Measurements from ENCODE around the gene EMB.
"Not testable (repeated sequence)": the region's sequence is repeated elsewhere in the genome, so short reads cannot be mapped to it uniquely, and the experiment has no call there.

EMB gene, protein sequence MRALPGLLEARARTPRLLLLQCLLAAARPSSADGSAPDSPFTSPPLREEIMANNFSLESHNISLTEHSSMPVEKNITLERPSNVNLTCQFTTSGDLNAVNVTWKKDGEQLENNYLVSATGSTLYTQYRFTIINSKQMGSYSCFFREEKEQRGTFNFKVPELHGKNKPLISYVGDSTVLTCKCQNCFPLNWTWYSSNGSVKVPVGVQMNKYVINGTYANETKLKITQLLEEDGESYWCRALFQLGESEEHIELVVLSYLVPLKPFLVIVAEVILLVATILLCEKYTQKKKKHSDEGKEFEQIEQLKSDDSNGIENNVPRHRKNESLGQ

DNA sequence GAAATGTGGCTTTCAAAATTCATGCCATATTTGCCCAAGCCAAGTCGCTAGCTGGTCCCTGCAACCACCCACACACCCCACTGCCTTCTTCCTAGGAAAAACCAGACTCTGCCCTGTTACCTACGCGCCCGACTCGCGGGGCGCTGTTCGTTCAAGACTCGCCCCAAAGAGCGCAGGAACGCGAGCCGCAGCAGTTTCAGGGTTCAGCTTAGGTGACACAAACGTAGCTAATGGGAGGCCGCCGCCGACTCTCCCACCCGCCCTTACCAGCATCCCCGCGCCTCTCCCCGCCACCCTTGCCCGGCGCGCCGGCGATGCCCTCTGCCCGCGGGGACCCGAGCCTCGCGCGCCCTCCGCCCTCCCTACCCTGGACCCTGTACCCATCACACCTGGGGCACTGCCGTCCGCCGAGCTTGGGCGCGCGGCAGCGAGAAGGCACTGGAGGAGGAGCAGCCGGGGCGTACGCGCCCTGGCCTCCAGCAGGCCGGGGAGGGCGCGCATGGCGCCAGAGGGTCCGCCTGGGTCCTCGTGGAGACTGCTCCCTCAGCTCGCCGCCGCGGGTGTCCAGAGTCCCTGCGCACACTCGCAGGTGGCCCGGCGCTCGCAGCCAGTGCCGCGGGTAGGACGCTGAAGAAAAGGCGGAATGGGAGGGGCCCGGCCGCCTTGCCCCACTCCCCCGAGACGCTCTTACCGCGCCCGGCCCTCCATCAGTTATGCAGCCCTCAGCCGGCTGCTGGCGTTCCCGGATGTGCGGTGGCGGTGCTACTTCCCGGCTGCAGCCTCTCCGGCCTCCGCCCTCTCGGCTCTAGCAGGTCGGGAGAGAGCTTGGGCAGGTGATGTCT, at the start of gene EMB:
EMB (minus strand) TSS at position 638 of the 842 bp plus-strand sequence; CDS start at position 501, 137 bp downstream.
- peak; percentile 6 for DNase-seq (ENCODE audit: low read depth)

DNA sequence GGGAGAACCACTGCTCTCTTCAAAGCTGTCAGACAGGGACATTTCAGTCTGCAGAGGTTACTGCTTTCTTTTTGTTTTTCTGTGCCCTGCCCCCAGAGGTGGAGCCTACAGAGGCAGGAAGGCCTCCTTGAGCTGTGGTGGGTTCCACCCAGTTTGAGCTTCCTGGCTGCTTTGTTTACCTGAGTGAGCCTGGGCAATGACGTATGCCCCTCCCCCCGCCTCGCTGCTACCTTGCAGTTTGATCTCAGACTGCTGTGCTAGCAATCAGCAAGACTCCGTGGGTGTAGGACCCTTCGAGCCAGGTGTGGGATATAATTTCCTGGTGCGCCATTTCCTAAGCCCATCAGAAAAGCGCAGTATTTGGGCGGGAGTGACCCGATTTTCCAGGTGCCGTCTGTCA, 48.4 kb upstream of the EMB start:
- H3K4me3 ChIP-seq (ENCODE audit: low read length); DNase-seq (ENCODE audit: low read depth): not testable (repeated sequence)

More for the DNA sequence above, at the start of gene EMB:
- H3K4me3 ChIP-seq (ENCODE audit: low read length), result peak within 1 kb of the TSS; percentile 34
- TF ChIP-seq, protein P1, sequence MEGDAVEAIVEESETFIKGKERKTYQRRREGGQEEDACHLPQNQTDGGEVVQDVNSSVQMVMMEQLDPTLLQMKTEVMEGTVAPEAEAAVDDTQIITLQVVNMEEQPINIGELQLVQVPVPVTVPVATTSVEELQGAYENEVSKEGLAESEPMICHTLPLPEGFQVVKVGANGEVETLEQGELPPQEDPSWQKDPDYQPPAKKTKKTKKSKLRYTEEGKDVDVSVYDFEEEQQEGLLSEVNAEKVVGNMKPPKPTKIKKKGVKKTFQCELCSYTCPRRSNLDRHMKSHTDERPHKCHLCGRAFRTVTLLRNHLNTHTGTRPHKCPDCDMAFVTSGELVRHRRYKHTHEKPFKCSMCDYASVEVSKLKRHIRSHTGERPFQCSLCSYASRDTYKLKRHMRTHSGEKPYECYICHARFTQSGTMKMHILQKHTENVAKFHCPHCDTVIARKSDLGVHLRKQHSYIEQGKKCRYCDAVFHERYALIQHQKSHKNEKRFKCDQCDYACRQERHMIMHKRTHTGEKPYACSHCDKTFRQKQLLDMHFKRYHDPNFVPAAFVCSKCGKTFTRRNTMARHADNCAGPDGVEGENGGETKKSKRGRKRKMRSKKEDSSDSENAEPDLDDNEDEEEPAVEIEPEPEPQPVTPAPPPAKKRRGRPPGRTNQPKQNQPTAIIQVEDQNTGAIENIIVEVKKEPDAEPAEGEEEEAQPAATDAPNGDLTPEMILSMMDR (conservative IDR thresholded peaks at IDR 0.05; ENCODE audit: low read length), result no peak

DNA sequence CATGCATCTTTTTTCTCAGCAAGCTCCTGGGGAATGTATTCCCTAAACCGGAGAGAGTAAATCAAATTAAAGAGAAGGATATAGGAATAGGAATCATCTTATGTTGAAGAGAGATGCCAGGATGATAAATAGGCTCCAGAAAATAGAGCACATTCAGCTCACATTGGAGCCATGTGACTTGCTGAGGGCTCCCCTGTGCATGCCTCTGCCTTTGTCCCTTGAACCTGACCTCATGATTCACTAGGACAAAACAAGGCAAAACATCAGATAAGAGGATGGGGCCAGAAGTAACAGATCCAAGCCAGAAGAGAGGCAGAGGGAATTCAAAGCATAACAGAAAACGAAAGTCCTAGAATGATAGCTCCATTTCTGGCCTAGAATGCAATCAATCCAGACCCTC, 37.7 kb upstream of the EMB start:
- not testable (repeated sequence) for DNase-seq (ENCODE audit: low read depth); H3K4me3 ChIP-seq (ENCODE audit: low read length)

DNA sequence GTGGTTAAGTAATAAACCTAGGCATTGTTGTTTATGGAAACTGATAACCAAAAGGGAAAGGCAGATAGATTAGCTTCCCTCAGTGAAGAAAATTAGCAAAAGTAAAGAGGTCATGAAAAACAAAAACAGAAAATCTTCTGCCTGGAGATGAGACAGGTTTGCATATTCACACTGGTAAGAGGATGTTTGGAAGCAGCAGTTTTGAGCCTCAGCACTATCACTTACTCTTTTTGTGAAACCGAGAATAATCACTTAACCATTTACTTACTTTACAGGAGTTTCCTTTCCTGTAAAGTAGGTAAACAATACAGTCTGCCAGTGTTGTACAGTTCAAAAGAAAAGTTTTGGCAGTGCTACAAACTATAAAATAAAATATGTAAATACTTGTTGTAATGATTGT, 35.5 kb upstream of the EMB start:
- TF ChIP-seq, protein P1 (conservative IDR thresholded peaks at IDR 0.05; ENCODE audit: low read length), result no peak
- H3K4me3 ChIP-seq (ENCODE audit: low read length), result no peak overlapping the region
- DNase-seq (ENCODE audit: low read depth), result no peak

DNA sequence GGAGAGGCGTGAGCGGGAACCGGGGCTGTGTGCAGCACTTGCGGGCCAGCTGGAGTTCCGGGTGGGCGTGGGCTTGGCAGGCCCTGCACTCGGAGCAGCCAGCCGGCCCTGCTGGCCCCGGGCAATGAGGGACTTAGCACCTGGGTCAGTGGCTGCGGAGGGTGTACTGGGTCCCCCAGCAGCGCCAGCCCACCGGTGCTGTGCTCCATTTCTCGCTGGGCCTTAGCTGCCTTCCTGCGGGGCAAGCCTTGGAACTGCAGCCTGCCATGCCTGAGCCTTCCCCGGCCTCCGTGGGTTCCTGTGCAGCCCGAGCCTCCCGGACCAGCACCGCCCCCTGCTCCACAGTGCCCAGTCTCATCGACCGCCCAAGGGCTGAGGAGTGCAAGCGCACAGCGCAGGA, 23.9 kb upstream of the EMB start:
- DNase-seq (ENCODE audit: low read depth); H3K4me3 ChIP-seq (ENCODE audit: low read length): not testable (repeated sequence)

DNA sequence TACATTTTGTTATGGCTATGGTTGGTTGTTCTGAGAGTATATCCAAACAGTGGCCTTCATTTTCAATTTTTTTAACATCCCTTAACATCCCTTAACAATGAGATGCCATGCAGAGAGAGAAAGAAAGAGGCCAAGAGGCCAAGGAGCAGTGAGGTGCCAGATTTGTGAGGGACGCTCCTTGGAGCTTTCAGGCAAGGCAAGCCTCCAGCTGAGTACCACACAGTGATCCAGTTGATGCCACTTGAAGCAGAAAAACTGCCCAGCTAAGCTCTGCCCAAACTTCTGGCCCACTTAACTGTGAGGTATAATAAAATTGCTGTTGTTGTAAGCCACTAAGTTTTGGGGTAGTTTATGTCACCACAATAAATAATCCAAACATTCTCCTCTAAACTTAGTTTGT, 22.6 kb upstream of the EMB start:
- TF ChIP-seq, protein P1 (conservative IDR thresholded peaks at IDR 0.05; ENCODE audit: low read length), result no peak
- no peak for DNase-seq (ENCODE audit: low read depth)
- no peak overlapping the region for H3K4me3 ChIP-seq (ENCODE audit: low read length)

DNA sequence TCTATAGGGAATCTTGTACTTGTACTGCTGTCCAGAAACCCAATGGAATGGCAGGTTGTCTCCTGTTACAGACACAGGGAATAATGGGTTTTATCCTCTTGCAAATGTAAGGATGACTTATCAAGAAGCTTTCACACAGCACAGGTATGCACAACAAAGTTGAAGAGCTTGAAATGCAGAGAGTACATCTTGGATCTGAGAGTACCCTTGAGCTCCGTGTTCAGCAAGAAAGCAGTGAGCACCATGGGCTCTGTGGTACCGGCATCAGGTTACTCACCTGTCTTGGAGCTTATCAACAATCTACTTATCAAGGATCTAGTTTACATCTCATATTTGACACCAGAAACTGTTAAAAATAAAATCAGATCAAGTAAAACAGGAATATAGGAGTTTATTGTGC, 22.0 kb upstream of the EMB start:
- H3K4me3 ChIP-seq (ENCODE audit: low read length), result no peak overlapping the region
- TF ChIP-seq, protein P1 (conservative IDR thresholded peaks at IDR 0.05; ENCODE audit: low read length), result no peak
- DNase-seq (ENCODE audit: low read depth), result no peak

DNA sequence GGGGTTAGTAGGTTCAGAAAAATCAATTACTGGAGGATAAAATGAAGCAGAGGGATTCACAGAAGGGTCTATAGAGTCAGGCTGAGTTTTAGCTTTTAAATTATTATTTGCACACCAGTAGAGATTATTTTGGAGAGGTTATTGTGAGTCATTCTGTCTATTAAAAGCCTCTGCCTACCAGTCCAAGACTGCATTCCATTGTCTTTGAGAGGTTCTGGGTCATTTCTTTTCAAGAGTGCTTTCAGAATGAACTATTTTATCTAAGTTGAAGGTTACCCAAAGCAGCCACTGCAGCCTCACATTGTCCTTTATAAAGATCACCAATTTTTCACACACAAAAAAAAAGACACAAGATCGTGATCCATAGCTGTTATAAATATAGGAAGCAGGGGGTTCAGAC, 21.5 kb upstream of the EMB start:
- not testable (repeated sequence) for DNase-seq (ENCODE audit: low read depth); H3K4me3 ChIP-seq (ENCODE audit: low read length)

DNA sequence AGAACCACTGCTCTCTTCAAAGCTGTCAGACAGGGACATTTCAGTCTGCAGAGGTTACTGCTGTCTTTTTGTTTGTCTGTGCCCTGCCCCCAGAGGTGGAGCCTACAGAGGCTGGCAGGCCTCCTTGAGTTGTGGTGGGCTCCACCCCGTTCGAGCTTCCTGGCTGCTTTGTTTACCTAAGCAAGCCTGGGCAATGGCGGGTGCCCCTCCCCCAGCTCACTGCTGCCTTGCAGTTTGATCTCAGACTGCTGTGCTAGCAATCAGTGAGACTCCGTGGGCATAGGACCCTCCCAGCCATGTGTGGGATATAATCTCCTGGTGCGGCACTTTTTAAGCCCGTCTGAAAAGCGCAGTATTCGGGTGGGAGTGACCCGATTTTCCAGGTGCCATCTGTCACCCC, 17.3 kb upstream of the EMB start:
- DNase-seq (ENCODE audit: low read depth); H3K4me3 ChIP-seq (ENCODE audit: low read length): not testable (repeated sequence)

DNA sequence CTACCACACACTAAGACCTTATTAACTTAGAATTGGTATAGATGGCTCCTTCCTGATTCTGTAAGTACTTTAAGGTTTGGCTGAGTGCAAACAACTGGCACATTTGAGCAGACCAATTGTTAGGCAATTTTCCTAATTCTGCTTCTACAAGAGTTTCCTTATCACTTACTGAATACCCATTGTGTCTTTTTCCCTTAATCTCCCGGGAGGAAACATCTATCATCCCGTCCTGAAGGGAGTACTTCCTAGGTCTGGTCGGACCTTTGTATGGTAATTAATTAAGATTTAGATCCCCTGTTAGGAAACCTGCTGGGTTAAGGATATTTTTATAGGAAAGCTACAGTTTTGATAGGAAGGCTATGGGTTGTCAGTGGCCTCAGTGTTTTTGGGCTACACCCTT, 8.2 kb upstream of the EMB start:
- H3K4me3 ChIP-seq (ENCODE audit: low read length); DNase-seq (ENCODE audit: low read depth): not testable (repeated sequence)
